Right lobe of liver (tissue), 4 donors: ENCODE data around the gene ATG2A.
A peak's percentile ranks its signal among the peaks of the same experiment; 100 is the strongest.

Experiments
- CTCF ChIP-seq, 4 donors: fragments of 200-600 bp in 3 of 4; fragments of 450-650 bp in 1 of 4; IDR thresholded peaks; one replicate each; pipeline versions ENCODE4 v1.5.1 to v1.8.0; 2016 to 2022; ENCODE audit warnings: antibody characterized with exemption in 4 of 4, mild to moderate bottlenecking in 2 of 4
- POLR2A ChIP-seq: fragments of 450-650 bp; IDR thresholded peaks from one replicate; pipeline ENCODE4 v1.6.1; 2017; ENCODE audit warnings: antibody characterized with exemption, mild to moderate bottlenecking
- donor health status: DM: no; HTN: no; CAD: no.
- donor health status: DM: no; HTN: no; CAD: no.
- donor health status: DM: no; HTN: yes; CAD: no.

- TF ChIP-seq CTCF (IDR thresholded peaks at IDR 0.05) (no peak), POLR2A (peak; percentile 86)
Observed at GRCh38 chr11:64923944-64924909, 7.2 kb upstream of the ATG2A start, which contains the start of gene PPP2R5B.
